Measurements from ENCODE around the gene NRIP3.

NRIP3 gene

GRCh38 chr11:9005087-9005486, 1.3 kb upstream of the NRIP3 start:
- no peak overlapping the region for H3K4me3 ChIP-seq (ENCODE audit: low read depth, low read length, poor library complexity, severe bottlenecking)
- TF ChIP-seq CTCF (IDR thresholded peaks at IDR 0.05; ENCODE audit: low read length) (no peak), EZH2 (IDR thresholded peaks at IDR 0.05; ENCODE audit: borderline replicate concordance, low read length) (no peak)
- H3K9ac ChIP-seq (ENCODE audit: low read length): no peak overlapping the region
- no peaks in the 10 kb centered on the region for H3K9me3 ChIP-seq (ENCODE audit: low read length)
- peaks cover 9% of the 10 kb centered on the region; the same call in 1 of the 2 replicates for H3K27me3 ChIP-seq (ENCODE audit: insufficient read depth, low read length)
- no peaks in the 10 kb centered on the region for H4K20me1 ChIP-seq (ENCODE audit: insufficient read depth, low read length)
- no peaks in the 10 kb centered on the region for H3F3A ChIP-seq (ENCODE audit: insufficient read depth, low read length)
- no peaks in the 10 kb centered on the region for H3K9me2 ChIP-seq (ENCODE audit: low read depth, low read length)
- no peak overlapping the region for H3K4me2 ChIP-seq (ENCODE audit: low read length)
- H2AFZ ChIP-seq (ENCODE audit: low read length): no peak overlapping the region
- H3K79me2 ChIP-seq (ENCODE audit: insufficient read depth, low read length): no peaks in the 10 kb centered on the region
- H3K4me1 ChIP-seq (ENCODE audit: insufficient read depth, low read length, severe bottlenecking): no peaks in the 10 kb centered on the region
- H3K36me3 ChIP-seq (ENCODE audit: insufficient read depth, low read length): no peaks in the 10 kb centered on the region
- no peak overlapping the region for H3K27ac ChIP-seq (ENCODE audit: low read depth, low read length, poor library complexity, severe bottlenecking)

- Histone ChIP-seq H3K9me3 (ENCODE audit: low read length) (no peaks in the 10 kb centered on the region), H3K79me2 (ENCODE audit: insufficient read depth, low read length) (no peaks in the 10 kb centered on the region), H3K4me2 (ENCODE audit: low read length) (no peak overlapping the region)
Measured at GRCh38 chr11:9004183-9004926, 554 bp upstream of the NRIP3 start.

GRCh38 chr11:9002920-9003572, 755 bp downstream of the NRIP3 start:
- Histone ChIP-seq H3K36me3 (ENCODE audit: insufficient read depth, low read length) (no peaks in the 10 kb centered on the region), H3K27me3 (ENCODE audit: insufficient read depth, low read length) (peaks cover 9% of the 10 kb centered on the region; the same call in 1 of the 2 replicates), H3K79me2 (ENCODE audit: insufficient read depth, low read length) (no peaks in the 10 kb centered on the region), H3K4me3 (ENCODE audit: low read depth, low read length, poor library complexity, severe bottlenecking) (peak overlapping the region; percentile 40), H4K20me1 (ENCODE audit: insufficient read depth, low read length) (no peaks in the 10 kb centered on the region), H3K4me2 (ENCODE audit: low read length) (peak overlapping the region; percentile 26), H3K9me3 (ENCODE audit: low read length) (no peaks in the 10 kb centered on the region), H3K4me1 (ENCODE audit: insufficient read depth, low read length, severe bottlenecking) (no peaks in the 10 kb centered on the region), H2AFZ (ENCODE audit: low read length) (no peak overlapping the region), H3K9ac (ENCODE audit: low read length) (no peak overlapping the region), H3K9me2 (ENCODE audit: low read depth, low read length) (no peaks in the 10 kb centered on the region), H3F3A (ENCODE audit: insufficient read depth, low read length) (no peaks in the 10 kb centered on the region), H3K27ac (ENCODE audit: low read depth, low read length, poor library complexity, severe bottlenecking) (no peak overlapping the region)
- no peak for TF ChIP-seq CTCF (IDR thresholded peaks at IDR 0.05; ENCODE audit: low read length)
- TF ChIP-seq EZH2 (IDR thresholded peaks at IDR 0.05; ENCODE audit: borderline replicate concordance, low read length): no peak

More at GRCh38 chr11:9004183-9004926, 554 bp upstream of the NRIP3 start:
- Histone ChIP-seq H3K4me3 (ENCODE audit: low read depth, low read length, poor library complexity, severe bottlenecking) (no peak overlapping the region), H2AFZ (ENCODE audit: low read length) (no peak overlapping the region), H3K9ac (ENCODE audit: low read length) (no peak overlapping the region), H3K9me2 (ENCODE audit: low read depth, low read length) (no peaks in the 10 kb centered on the region), H3K4me1 (ENCODE audit: insufficient read depth, low read length, severe bottlenecking) (no peaks in the 10 kb centered on the region), H4K20me1 (ENCODE audit: insufficient read depth, low read length) (no peaks in the 10 kb centered on the region), H3K27me3 (ENCODE audit: insufficient read depth, low read length) (peaks cover 9% of the 10 kb centered on the region; the same call in 1 of the 2 replicates), H3F3A (ENCODE audit: insufficient read depth, low read length) (no peaks in the 10 kb centered on the region), H3K36me3 (ENCODE audit: insufficient read depth, low read length) (no peaks in the 10 kb centered on the region), H3K27ac (ENCODE audit: low read depth, low read length, poor library complexity, severe bottlenecking) (no peak overlapping the region)
- no peak for TF ChIP-seq EZH2 (IDR thresholded peaks at IDR 0.05; ENCODE audit: borderline replicate concordance, low read length)
- no peak for TF ChIP-seq CTCF (IDR thresholded peaks at IDR 0.05; ENCODE audit: low read length)
